Esophagus muscularis mucosa (tissue), 4 donors: ENCODE measurements around the gene PRKRIP1.

ENCODE experiments used
- CTCF ChIP-seq, 3 experiments: fragments of 200-600 bp in 2 of 3; fragments of 450-650 bp in 1 of 3; sonication (generic) in 2 of 3; IDR thresholded peaks; one replicate each; pipeline ENCODE4 v1.5.1; 2017 to 2019; ENCODE audit warnings: antibody characterized with exemption in 3 of 3, mild to moderate bottlenecking in 2 of 3, moderate library complexity in 1 of 3
- EP300 ChIP-seq: sonication (generic); formaldehyde crosslinking; IDR thresholded peaks from one replicate; pipeline ENCODE4 v1.6.1; 2017; ENCODE audit warnings: antibody characterized with exemption
- POLR2A ChIP-seq: fragments of 450-650 bp; IDR thresholded peaks from one replicate; pipeline ENCODE4 v1.6.1; 2017; ENCODE audit warnings: antibody characterized with exemption, moderate library complexity, mild to moderate bottlenecking, low read depth
- POLR2AphosphoS5 ChIP-seq, 2 donors: sonication (generic); formaldehyde crosslinking; IDR thresholded peaks; one replicate each; pipeline ENCODE4 v1.6.1; 2017; ENCODE audit warnings: antibody characterized with exemption in 2 of 2

DNA sequence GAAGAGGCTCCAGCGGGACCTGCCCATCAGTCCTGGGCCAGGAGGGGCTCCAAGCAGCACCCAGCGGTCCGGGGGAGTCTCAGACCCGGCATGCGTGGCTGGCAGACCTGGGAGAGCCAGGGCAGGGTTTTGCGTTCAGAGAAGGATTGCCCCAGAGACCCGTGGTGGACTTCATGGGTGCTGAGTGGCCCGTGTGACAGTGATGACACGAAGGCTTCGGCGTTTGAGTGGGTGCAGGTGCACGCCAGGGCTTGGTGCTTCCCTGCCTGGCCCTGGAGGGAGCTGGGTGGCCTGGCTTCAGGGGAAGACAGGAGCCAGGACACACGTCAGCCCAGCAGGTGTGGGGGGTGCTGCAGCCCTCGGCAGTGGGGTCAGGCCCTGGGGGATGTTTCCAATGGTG, 51.1 kb downstream of the PRKRIP1 start:
- TF ChIP-seq POLR2A, result no peak
- TF ChIP-seq CTCF (IDR thresholded peaks at IDR 0.05), result no peak
- no peak for TF ChIP-seq POLR2AphosphoS5 (IDR thresholded peaks at IDR 0.05)
- TF ChIP-seq EP300, result no peak
